Nasal cavity respiratory epithelium epithelial cell of viscerocranial mucosa (primary cell): Measurements from ENCODE around the gene MAN1A2. TPM values are rescaled to one million over a fixed set of nuclear protein-coding genes. Genes with fewer than 3 reads are reported as not detected.

Experiments
- total RNA-seq: library from RNA; depleted of rRNA; stranded (reverse); fragments of >200 nt; gene quantifications from 2 replicates; pipeline ENCODE4 v1.2.3, GENCODE V29; 2014

The MAN1A2 gene
- total RNA-seq: 55.2 and 61.5 TPM in 2 replicates

DNA sequence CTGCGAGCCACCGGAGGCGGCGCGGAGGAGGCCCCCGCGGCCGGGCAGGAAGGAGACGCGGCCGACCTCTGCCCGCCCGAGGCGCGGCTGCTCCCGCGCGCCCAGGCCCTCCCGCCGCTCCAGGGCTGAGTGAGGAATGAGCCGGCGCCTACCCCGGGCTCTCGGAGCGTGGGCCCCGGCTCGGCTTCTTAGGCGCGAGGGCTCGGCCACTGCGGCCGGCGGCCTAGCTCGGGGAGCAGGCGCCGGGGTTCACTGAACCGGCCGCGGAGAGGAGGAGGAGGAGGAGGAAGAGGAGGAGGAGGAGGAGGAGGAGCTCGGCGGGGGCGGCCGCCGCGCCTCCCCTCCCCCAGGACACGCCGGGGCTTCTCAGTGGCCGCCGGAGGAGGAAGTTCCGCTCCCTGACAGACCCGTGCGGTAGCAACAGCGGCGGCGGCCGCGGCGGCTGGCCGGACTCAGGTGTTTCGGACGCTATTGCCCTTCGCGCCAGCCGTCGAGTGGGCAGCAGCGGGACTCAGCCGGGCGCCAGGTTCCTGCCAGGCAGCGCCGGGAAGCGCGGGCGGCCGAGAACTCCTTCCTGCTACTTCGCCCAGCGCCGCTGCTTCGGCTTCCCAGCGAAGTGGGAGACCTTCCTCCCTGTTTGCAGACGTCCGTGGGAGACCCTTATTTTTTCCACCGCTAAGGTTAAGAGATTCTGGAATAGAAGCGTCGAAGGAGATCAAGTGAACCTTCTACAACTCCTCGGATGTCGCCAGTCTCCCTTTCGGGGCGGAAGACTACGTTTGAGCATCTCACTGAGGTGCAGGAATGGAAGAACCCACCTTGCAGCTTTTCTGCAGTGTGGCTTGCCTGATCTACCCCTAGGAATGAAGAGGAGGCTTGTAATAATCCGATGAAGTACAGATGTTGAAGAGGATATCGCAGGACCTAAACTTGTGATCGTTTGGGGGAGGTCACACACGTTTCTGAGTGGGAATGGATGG lies at the start of gene MAN1A2:
Gene MAN1A2 (plus strand): TSS at position 404 of the 980 bp plus-strand sequence. CDS start 735 bp downstream, outside the sequence.

Other genes starting within 250 kb of the MAN1A2 start
- gene TRIM45, start 245.7 kb upstream of the MAN1A2 start, total RNA-seq: 1.0 and 3.8 TPM in 2 replicates
- gene VTCN1, start 156.5 kb upstream of the MAN1A2 start, total RNA-seq: under 0.01 and 12.9 TPM in 2 replicates
- gene TENT5C, start 238.6 kb downstream of the MAN1A2 start, total RNA-seq: 0.34 and 0.36 TPM in 2 replicates